IPS-20b (cell line): ENCODE results near the gene MARK3.

Source experiments
- H3K27ac ChIP-seq: one replicate; pipeline ENCODE4 v1.5.1; 2013; ENCODE audit warnings: low read length
- H3K27me3 ChIP-seq: 2 replicates; pipeline ENCODE4 v1.6.1; 2013; ENCODE audit warnings: mild to moderate bottlenecking, low read length, inconsistent platforms; ENCODE audit not compliant: insufficient read depth
- H3K36me3 ChIP-seq: 2 replicates; pipeline ENCODE4 v1.6.1; 2013; ENCODE audit warnings: low read depth, mild to moderate bottlenecking, inconsistent platforms, low read length, moderate library complexity; ENCODE audit not compliant: insufficient read depth
- H3K4me1 ChIP-seq: 2 replicates; pipeline ENCODE4 v1.6.1; 2013; ENCODE audit warnings: mild to moderate bottlenecking, control low read depth, inconsistent platforms, low read length, moderate library complexity; ENCODE audit not compliant: insufficient read depth
- H3K4me3 ChIP-seq: 2 replicates; pipeline ENCODE4 v1.5.1; 2013; ENCODE audit warnings: mild to moderate bottlenecking, low read length, inconsistent platforms
- H3K9ac ChIP-seq: 2 replicates; pipeline ENCODE4 v1.6.1; 2013; ENCODE audit warnings: low read depth, mild to moderate bottlenecking, inconsistent platforms, low read length, moderate library complexity
- H3K9me3 ChIP-seq: 2 replicates; pipeline ENCODE4 v1.6.1; 2013; ENCODE audit warnings: mild to moderate bottlenecking, low read depth, low read length, inconsistent platforms; ENCODE audit not compliant: insufficient read depth

Gene MARK3

DNA sequence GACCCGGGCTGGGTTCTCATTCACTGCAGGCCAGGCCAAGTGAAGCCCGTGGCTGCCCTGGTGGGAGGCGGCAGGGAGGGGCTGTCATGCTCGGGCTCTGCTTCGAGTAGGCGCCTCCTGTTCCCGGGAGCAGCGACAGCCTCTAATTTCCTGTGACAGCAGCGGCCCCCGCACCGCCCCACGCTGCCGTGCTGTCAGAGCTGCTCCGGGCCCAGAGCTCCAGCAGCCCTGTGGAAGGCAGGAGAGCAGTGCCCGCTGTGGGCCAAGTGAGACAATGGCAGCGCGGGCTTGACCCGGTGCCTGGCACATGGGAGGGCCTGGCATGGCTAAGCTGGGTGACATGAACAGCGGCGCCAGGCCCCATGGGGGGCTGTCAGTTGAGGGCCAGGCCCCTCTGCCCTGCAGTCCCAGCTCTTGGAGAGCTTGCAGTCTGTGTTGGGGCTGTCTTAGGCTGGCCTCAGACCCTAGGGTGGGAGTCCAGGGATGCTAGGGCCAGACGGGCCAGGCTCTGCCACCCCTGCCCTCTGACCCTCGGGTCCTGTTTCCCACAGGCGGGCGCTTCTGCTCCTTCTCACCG lies 148.9 kb downstream of the MARK3 start:
- peaks cover 8% of the 10 kb centered on the region; the same call in 1 of the 2 replicates for H3K27me3 ChIP-seq
- no peaks in the 10 kb centered on the region for H3K9me3 ChIP-seq
- no peak overlapping the region for H3K9ac ChIP-seq
- no peak overlapping the region for H3K27ac ChIP-seq
- no peak overlapping the region for H3K4me3 ChIP-seq
- 0 out of 2 replicates have a peak, but pooled peaks cover 4% of the 10 kb centered on the region for H3K4me1 ChIP-seq
- H3K36me3 ChIP-seq: peaks cover 19% of the 10 kb centered on the region

DNA sequence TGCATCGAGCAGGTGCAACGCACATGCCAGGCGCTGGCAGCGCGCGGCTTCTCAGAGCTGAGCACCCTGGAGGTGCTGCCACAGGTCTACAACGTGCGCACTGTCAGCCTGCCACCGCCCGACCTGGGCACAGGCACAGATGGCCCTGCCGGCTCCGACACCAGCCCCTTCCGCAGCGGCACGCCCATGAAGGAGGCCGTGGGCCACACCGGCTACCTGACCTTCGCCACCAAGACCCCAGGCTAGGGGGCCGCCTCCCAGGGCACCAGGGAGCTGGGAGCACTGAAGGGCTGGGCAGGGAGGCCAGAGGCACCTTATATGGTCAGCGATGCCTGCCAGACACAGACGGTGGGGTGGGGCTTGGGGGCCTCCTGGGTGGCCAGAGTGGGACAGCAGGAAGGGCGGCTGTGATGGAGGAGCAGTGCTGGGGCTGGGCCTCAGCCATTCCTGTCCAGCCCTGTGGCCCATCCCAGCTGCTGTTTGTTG lies 149.4 kb downstream of the MARK3 start:
- H3K4me1 ChIP-seq: 0 out of 2 replicates have a peak, but pooled peaks cover 3% of the 10 kb centered on the region
- H3K4me3 ChIP-seq: no peak overlapping the region
- no peaks in the 10 kb centered on the region for H3K9me3 ChIP-seq
- H3K36me3 ChIP-seq: peaks cover 19% of the 10 kb centered on the region
- H3K9ac ChIP-seq: no peak overlapping the region
- peaks cover 13% of the 10 kb centered on the region; the same call in 1 of the 2 replicates for H3K27me3 ChIP-seq
- no peak overlapping the region for H3K27ac ChIP-seq

DNA sequence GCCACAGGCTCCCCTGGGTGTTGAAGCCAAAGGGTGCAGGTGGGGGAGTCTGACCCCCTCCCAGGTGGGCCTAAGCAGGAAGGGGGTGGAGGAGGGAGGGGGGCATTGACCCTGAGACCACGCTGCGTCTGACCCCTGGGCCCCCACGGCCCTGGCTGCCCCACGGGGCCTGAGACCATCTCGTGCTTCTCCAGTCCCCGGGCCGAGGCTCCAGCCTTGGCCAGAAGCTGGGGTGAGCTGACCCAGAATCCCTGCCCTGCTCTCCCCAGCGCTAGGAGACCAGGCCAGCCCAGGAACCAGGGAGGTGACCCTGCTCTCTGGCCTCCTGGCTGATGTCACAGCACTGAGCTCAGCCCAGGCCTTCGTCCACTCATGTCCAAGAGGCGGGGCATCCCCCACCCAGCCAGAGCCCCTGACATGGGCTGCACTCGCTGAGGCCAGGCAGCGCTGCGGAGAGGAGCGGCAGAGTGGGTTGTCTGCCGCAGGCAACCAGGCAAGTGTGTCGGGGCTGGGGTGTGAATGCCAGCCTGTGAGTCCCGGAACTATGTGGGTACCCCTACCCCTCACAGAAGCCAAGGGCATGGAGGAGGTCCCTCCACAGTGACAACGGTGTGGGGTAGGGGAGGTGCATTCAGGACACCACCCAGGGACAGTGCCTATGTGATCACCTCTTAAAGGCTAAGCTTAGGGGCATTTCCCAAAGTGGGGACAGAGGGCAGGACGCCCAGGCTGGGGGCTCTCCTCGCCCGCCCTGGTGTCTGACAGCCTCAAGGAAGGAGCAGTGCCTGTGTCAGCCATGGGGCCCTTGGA lies 150.1 kb downstream of the MARK3 start:
- Histone ChIP-seq H3K4me1 (no peaks in the 10 kb centered on the region), H3K9ac (no peak overlapping the region), H3K4me3 (no peak overlapping the region), H3K9me3 (no peaks in the 10 kb centered on the region), H3K27ac (no peak overlapping the region), H3K36me3 (peaks cover 19% of the 10 kb centered on the region), H3K27me3 (peaks cover 13% of the 10 kb centered on the region; the same call in 1 of the 2 replicates)

DNA sequence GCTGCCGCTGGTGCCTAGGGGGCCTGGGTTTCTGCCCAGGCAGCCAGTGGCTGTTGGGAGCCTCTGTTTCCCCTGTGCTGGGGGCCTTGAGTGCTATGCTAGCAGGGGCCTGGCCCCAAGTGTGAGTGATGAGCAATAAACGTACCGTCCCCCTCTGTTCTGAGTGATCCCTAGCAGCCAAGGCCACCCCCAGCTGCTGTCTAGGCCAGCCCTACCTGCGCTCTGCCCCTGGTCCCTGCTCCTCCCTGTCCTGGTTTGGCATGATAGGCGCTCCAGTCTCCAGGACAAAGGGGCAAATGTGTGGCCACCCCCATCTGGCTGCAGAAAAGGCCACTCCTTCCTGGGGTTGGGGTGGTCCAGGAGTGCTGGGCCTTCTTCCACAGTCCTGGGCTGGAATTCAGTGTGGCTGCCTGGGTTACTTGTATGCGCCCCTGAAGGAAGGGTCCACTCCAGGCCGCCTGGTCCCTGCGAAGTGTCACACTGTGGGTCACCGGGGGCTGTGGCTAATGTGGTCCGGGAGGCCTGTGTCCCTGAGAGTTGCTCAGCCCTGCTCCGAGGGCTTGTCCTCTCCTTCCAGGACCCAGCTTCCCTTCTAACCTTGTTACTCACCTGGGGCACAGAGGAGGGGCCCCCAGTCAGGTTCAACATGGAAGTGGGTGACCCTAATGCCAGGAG lies 150.8 kb downstream of the MARK3 start:
- no peaks in the 10 kb centered on the region for H3K4me1 ChIP-seq
- no peak overlapping the region for H3K4me3 ChIP-seq
- no peak overlapping the region for H3K27ac ChIP-seq
- no peak overlapping the region for H3K9ac ChIP-seq
- H3K36me3 ChIP-seq: peaks cover 14% of the 10 kb centered on the region
- H3K27me3 ChIP-seq: peaks cover 13% of the 10 kb centered on the region; the same call in 1 of the 2 replicates
- no peaks in the 10 kb centered on the region for H3K9me3 ChIP-seq

DNA sequence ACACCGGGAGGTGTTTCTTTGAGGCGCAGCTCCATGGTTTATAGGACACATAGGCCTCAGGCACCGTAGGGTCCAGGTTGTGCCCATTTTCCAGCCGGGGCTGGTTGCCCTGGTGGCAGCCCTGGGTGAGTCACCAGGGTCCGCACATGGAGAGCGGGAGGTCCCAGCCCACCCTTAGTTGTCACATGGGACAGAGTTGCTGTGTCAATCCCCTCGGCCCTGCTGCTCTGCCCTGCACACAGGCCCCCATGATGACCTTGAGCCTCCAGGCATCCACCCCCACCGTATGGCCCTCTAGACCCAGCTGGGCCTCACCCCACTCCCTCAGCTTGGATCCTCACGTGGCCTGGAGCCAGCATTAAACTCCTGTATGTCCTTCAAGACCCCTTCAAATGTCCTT lies 151.5 kb downstream of the MARK3 start:
- H3K9ac ChIP-seq: no peak overlapping the region
- H3K4me1 ChIP-seq: peaks cover under 1% of the 10 kb centered on the region; the same call in 1 of the 2 replicates
- H3K27me3 ChIP-seq: peaks cover 13% of the 10 kb centered on the region; the same call in 1 of the 2 replicates
- H3K27ac ChIP-seq: no peak overlapping the region
- no peaks in the 10 kb centered on the region for H3K9me3 ChIP-seq
- peaks cover 14% of the 10 kb centered on the region for H3K36me3 ChIP-seq
- H3K4me3 ChIP-seq: no peak overlapping the region

DNA sequence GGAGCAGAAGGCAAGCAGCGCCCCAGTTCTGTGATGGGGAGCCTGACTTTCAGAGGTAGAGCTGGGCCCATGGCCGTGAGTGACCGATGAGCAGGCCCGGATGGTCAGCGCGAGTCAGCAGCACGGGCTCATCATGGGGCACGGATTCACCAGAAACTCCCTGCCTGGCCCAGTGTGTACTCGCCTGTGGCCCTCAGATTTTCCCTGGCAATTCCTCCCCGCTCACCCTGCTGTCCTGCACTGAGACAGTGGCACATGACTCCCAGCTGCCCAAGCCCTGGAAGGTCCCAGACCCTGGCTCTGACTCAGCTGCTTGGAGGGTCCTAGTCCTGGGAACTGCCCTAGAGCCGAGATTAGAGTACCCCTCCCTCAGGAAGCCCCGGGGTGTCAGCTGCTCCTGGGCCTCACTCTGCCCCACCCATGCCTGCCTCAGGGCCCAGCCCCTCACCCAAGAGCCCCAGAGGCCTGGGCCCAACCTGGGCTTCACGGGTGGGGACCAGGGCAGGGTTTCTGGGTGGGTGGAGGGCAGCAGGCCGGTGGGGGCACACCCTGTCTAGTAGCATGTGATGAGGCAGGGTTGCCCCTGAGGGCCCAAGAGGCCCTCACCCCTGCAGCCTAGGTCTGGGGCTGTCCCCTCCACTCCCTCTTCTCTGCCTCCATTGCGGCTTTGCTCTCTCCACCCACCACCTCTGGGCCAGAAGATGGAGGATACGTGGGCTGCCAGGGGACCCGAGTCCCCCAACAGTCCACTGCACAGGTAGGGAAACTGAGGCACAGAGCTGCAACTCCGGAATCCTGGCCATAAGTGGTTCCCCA lies 152.2 kb downstream of the MARK3 start:
- Histone ChIP-seq H3K36me3 (peaks cover 11% of the 10 kb centered on the region), H3K27ac (no peak overlapping the region), H3K27me3 (peaks cover 13% of the 10 kb centered on the region; the same call in 1 of the 2 replicates), H3K9ac (no peak overlapping the region), H3K4me1 (peaks cover 7% of the 10 kb centered on the region; the same call in 1 of the 2 replicates), H3K4me3 (no peak overlapping the region), H3K9me3 (no peaks in the 10 kb centered on the region)

DNA sequence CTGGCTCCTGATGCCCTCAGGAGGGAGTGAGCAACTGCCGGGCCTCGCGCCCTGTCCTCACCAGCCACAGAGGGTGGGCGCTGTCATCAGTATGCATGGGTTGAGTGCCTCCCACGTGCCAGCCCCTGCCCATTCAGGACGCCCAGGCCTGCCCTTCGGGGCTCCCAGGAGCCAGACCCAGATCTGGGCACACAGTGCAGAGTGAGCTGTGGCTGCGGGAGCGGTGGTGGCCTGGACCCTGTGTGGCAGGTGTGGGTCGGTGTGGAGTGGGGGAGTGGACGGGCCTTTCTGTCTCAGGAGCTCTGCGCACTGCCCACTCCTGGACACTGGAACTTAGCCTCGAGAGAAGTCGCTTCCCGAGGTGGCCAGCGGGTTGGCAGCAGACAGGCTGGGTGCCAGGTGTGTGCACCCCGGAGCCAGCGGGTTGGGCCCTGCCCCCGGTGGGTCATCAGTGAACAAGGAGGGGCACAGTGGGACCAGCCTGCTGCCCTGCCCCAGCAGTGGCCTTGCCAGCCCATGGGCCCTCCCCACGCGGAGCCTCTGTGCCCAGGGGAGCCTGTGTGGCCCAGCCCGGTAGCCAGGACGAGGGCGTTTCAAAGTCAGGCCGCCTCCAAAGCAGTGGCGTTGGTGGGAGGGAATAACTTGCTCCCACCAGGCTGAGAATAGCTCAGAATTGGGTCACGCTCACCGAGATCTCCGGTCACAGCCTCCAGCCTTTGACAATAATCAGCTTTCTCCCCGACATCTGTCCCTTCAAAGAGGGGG lies 153.3 kb downstream of the MARK3 start:
- Histone ChIP-seq H3K27me3 (peaks cover 13% of the 10 kb centered on the region; the same call in 1 of the 2 replicates), H3K9ac (no peak overlapping the region), H3K4me1 (peaks cover 14% of the 10 kb centered on the region; the same call in 1 of the 2 replicates), H3K27ac (no peak overlapping the region), H3K9me3 (no peaks in the 10 kb centered on the region), H3K4me3 (no peak overlapping the region), H3K36me3 (0 out of 2 replicates have a peak, but pooled peaks cover 8% of the 10 kb centered on the region)

DNA sequence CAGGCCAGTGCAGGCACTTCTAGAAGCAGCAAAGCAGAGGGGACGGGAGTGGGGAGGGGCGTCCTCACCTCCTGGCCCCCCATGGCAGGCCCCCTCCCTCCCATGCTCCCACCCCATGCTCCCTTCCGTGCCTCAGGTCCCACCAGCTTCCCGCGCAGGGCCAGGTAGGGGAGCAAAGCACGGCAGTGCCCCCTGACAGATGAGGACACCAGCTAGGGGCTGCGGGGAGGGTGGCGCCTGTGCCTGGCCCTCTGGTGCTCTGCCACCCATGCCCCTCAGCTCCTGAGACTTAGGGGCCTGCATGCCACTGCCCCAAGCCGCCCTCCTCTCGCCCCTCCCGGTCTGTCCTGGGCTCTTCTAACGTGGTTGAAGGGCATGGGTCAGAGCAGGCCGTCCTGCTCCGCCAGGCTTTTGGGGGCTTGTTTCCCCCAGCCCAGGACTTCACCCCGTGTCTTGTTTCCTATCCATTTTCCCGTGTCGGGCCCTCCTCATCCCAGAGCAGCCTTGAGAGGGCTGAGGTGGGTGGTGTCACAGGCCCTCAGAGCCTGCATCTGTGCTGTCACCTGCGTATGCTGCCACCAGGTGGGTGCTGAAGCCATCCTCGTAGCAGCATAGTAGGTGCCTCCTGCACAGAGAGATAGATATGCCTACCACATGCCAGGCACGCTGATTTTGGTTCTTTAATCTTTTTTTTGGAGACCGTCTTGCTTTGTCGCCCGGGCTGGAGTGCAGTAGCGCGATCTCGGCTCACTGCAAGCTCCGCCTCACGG lies 154.0 kb downstream of the MARK3 start:
- Histone ChIP-seq H3K36me3 (0 out of 2 replicates have a peak, but pooled peaks cover 8% of the 10 kb centered on the region), H3K4me1 (peaks cover 17% of the 10 kb centered on the region; the same call in 1 of the 2 replicates), H3K9ac (no peak overlapping the region), H3K4me3 (no peak overlapping the region), H3K9me3 (no peaks in the 10 kb centered on the region), H3K27ac (no peak overlapping the region), H3K27me3 (peaks cover 13% of the 10 kb centered on the region; the same call in 1 of the 2 replicates)

DNA sequence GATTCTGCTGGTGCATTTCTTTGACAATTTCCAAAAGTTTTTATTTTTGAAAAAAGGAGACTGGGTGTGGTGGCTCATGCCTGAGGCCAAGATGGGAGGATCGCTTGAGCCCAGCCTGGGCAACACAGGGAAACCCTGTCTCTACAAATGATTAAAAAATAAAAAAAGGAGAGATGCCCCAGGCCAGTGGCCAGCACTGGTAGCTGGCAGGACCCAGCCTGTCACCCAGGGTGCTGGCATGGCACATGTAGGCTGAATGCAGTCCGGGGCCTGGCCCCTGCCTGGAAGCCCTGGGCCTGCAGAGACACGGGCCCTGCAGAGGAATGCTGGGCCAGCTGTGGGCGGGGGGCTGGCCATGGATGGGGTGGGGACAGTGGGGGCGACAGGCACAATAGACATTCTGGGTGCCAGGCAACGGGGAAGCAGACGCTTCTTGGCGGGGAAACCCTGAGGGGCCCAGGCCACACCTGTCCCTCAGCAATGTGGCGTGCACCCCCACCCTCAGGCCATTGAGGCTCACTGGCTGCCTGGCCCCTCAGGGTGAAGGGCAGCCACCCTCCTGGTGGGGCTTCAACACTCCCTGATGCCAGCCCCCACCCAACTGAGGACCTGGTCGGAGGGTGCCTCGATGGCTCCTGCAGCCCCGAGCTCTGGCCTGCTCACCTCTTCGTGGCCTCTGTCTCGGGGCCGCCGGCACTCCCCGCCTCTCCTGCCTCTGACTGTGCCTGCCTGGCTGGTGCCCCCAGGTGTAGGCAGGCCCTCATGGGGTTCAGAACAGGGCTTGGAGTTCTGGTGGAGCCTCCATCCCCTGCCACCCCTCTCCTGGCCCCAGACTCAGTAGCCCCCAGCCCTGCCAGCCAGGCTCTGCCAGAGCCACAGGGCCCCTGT lies 155.8 kb downstream of the MARK3 start:
- Histone ChIP-seq H3K4me3 (no peak overlapping the region), H3K36me3 (no peaks in the 10 kb centered on the region), H3K4me1 (peaks cover 17% of the 10 kb centered on the region; the same call in 1 of the 2 replicates), H3K27ac (no peak overlapping the region), H3K9me3 (no peaks in the 10 kb centered on the region), H3K27me3 (peaks cover 13% of the 10 kb centered on the region; the same call in 1 of the 2 replicates), H3K9ac (no peak overlapping the region)
